Endothelial cell of umbilical vein (primary cell): Measurements from ENCODE around the gene CHD9NB. TPM values are rescaled to one million over a fixed set of nuclear protein-coding genes. Genes with fewer than 3 reads are reported as not detected.

Source experiments
- BruUV-seq: library from RNA; stranded (reverse); fragments of 400-500 nt; replicated peaks from 2 replicates; lab custom pipeline; 2021; lab: Mats Ljungman, UMichigan
- CTCF ChIA-PET: fragments of 300-600, 350-600 bp; sonication (Branson Sonifier 250); formaldehyde crosslinking; loops from one replicate; lab custom pipeline; 2021; ENCODE audit warnings: antibody characterized with exemption, inconsistent platforms; lab: Charles Lee
- POLR2A ChIA-PET: fragments of 300-600, 350-600 bp; sonication (Branson Sonifier 250); formaldehyde crosslinking; loops from one replicate; lab custom pipeline; 2021; ENCODE audit warnings: antibody characterized with exemption, inconsistent platforms; lab: Charles Lee
- DNase-seq: peaks from one replicate; pipeline ENCODE4 v3.0.0-alpha.2; 2011; ENCODE audit warnings: low read depth, low spot score
- FAIRE-seq: peaks from 2 replicates; lab custom pipeline; 2011; peaks lifted over from hg19 to GRCh38; lab: Jason Lieb, UNC
- H2AFZ ChIP-seq: 2 replicates; pipeline ENCODE4 v1.6.0; 2012; ENCODE audit warnings: low read depth, low read length, control low read depth, inconsistent platforms
- H3K27ac ChIP-seq: 2 replicates; pipeline ENCODE4 v1.5.1; 2011; ENCODE audit warnings: low read depth, mild to moderate bottlenecking, control low read depth, low read length, moderate library complexity; ENCODE audit not compliant: insufficient read depth
- H3K27me3 ChIP-seq, 2 experiments: 2 replicates each; pipeline versions ENCODE4 v1.6.0 to v1.6.1; 2011; ENCODE audit warnings: low read length in 2 of 2, mixed read lengths in 1 of 2; ENCODE audit not compliant: control insufficient read depth in 2 of 2, insufficient read depth in 2 of 2
- H3K36me3 ChIP-seq, 2 experiments: 2 replicates in 1 of 2; 3 replicates in 1 of 2; pipeline ENCODE4 v1.5.1; 2011; ENCODE audit warnings: low read length in 2 of 2, mild to moderate bottlenecking in 1 of 2, moderate library complexity in 1 of 2; ENCODE audit not compliant: control insufficient read depth in 2 of 2, insufficient read depth in 2 of 2; ENCODE audit errors: extremely low read depth in 1 of 2
- H3K4me1 ChIP-seq: 3 replicates; pipeline ENCODE4 v1.5.1; 2011; ENCODE audit warnings: mild to moderate bottlenecking, low read length; ENCODE audit not compliant: control insufficient read depth, insufficient read depth; ENCODE audit errors: extremely low read depth
- H3K4me2 ChIP-seq: 2 replicates; pipeline ENCODE4 v1.6.1; 2011; ENCODE audit warnings: low read length, control low read depth, mixed read lengths; ENCODE audit not compliant: insufficient read depth
- H3K4me3 ChIP-seq, 3 experiments: fragments of 200-600 bp in 1 of 3; sonication (generic), shearing (Covaris generic) in 1 of 3; replicated peaks in 1 of 3; 2 replicates each; pipeline ENCODE4 v1.5.1; 2011 to 2016; ENCODE audit warnings: control low read depth in 3 of 3, low read length in 3 of 3, mild to moderate bottlenecking in 2 of 3, inconsistent platforms in 1 of 3, low read depth in 1 of 3, moderate library complexity in 1 of 3; ENCODE audit not compliant: insufficient read depth in 1 of 3
- H3K79me2 ChIP-seq: 2 replicates; pipeline ENCODE4 v1.6.0; 2012; ENCODE audit warnings: low read length, inconsistent platforms; ENCODE audit not compliant: control insufficient read depth, insufficient read depth
- H3K9ac ChIP-seq: replicated peaks from 2 replicates; pipeline ENCODE3; 2011; ENCODE audit warnings: low read length, control low read depth; ENCODE audit not compliant: insufficient read depth; ENCODE audit errors: extremely low read depth
- H3K9me1 ChIP-seq: replicated peaks from 3 replicates; pipeline ENCODE4 v1.6.0; 2011; ENCODE audit warnings: mild to moderate bottlenecking, low read length; ENCODE audit not compliant: control insufficient read depth, insufficient read depth; ENCODE audit errors: extremely low read depth
- H3K9me3 ChIP-seq: replicated peaks from 2 replicates; pipeline ENCODE4 v1.5.1; 2012; ENCODE audit warnings: low read length, inconsistent platforms; ENCODE audit not compliant: control insufficient read depth, insufficient read depth
- H4K20me1 ChIP-seq: replicated peaks from 2 replicates; pipeline ENCODE3; 2011; ENCODE audit warnings: mild to moderate bottlenecking, low read length; ENCODE audit not compliant: control insufficient read depth, insufficient read depth; ENCODE audit errors: extremely low read depth
- CTCF ChIP-seq, 2 donors: IDR thresholded peaks; 1 replicate in 1 of 2; 2 replicates in 1 of 2; pipeline ENCODE4 v1.5.1; 2011; ENCODE audit warnings: low read length in 2 of 2, mild to moderate bottlenecking in 2 of 2, moderate library complexity in 2 of 2, control low read depth in 1 of 2, inconsistent platforms in 1 of 2, low read depth in 1 of 2; ENCODE audit not compliant: insufficient read depth in 1 of 2; ENCODE audit errors: extremely low read depth in 1 of 2
- EZH2 ChIP-seq: IDR thresholded peaks from 2 replicates; pipeline ENCODE4 v1.6.1; 2012; ENCODE audit warnings: borderline replicate concordance, low read depth, mild to moderate bottlenecking, moderate library complexity, low read length, inconsistent platforms; ENCODE audit not compliant: severe bottlenecking
- FOS ChIP-seq: IDR thresholded peaks from 2 replicates; pipeline ENCODE4 v1.6.1; 2011; ENCODE audit warnings: mild to moderate bottlenecking, low read length, moderate library complexity, borderline replicate concordance; ENCODE audit not compliant: insufficient read depth
- GATA2 ChIP-seq: IDR thresholded peaks from 2 replicates; pipeline ENCODE4 v1.7.0; 2011; ENCODE audit warnings: low read depth, mild to moderate bottlenecking, moderate library complexity, mixed read lengths, low read length; ENCODE audit not compliant: insufficient read length, insufficient read depth
- JUN ChIP-seq: IDR thresholded peaks from 2 replicates; pipeline ENCODE4 v1.6.1; 2011; ENCODE audit warnings: borderline replicate concordance, low read depth; ENCODE audit not compliant: insufficient read length, insufficient read depth
- MAX ChIP-seq: IDR thresholded peaks from 2 replicates; pipeline ENCODE4 v1.6.1; 2011; ENCODE audit not compliant: insufficient read depth, insufficient read length
- MYC ChIP-seq: IDR thresholded peaks from one replicate; pipeline ENCODE4 v1.6.1; 2011; ENCODE audit warnings: mild to moderate bottlenecking, low read depth, low read length
- POLR2A ChIP-seq: IDR thresholded peaks from 2 replicates; pipeline ENCODE4 v1.6.1; 2012; ENCODE audit warnings: low read depth, mild to moderate bottlenecking, control low read depth, low read length
- POLR2AphosphoS5 ChIP-seq: IDR thresholded peaks from 2 replicates; pipeline ENCODE4 v1.6.1; 2012; ENCODE audit warnings: low read depth, mild to moderate bottlenecking, control low read depth, low read length, moderate library complexity; ENCODE audit not compliant: insufficient read depth
- dilution Hi-C: fragments of 300-500 bp; cut with MboI; formaldehyde crosslinking; loops from one replicate; pipeline ENCODE4 v1.15.0; 2019; ENCODE audit warnings: low sequenced_read_pairs; ENCODE audit not compliant: extremely low pct_ligation_motif_present
- intact Hi-C: fragments of 100-400 bp; cut with micrococcal nuclease; formaldehyde crosslinking; loops from one replicate; pipeline ENCODE4 v1.10.0; 2022
- polyA plus RNA-seq, 4 experiments: library from polyadenylated mRNA; depleted of rRNA in 3 of 4; stranded (reverse) in 3 of 4; unstranded in 1 of 4; fragments of >200 nt; gene quantifications; 2 replicates each; pipeline versions ENCODE4 v1.2.1 to v1.2.3, GENCODE V29; 2011 to 2012; ENCODE audit warnings: missing spikeins in 1 of 4
- total RNA-seq: library from RNA; stranded (reverse); gene quantifications from 2 replicates; pipeline ENCODE4 v1.2.3, GENCODE V29; 2021

CHD9NB gene
- total and polyA plus RNA-seq, 2 donors (not counting 3 experiments of a cell fraction or from before 2014, with no cell fraction given), result 0.44 to 0.66 TPM

- Histone ChIP-seq H3K36me3 (no peaks in the 10 kb centered on the region), H3K9ac (no peak overlapping the region), H3K4me2 (no peak overlapping the region), H3K4me1 (peaks cover 5% of the 10 kb centered on the region), H3K27ac (no peak overlapping the region), H3K4me3 (no peak overlapping the region), H2AFZ (no peak overlapping the region), H3K9me1 (no peaks in the 10 kb centered on the region), H3K9me3 (no peaks in the 10 kb centered on the region), H3K27me3 (peaks cover 22 to 39% of the 10 kb centered on the region in 2 experiments), H3K79me2 (no peaks in the 10 kb centered on the region), H4K20me1 (no peaks in the 10 kb centered on the region)
- POLR2A ChIA-PET, result no interaction called here
- DNase-seq, result no peak
- CTCF ChIA-PET, result interaction anchor here (1.3 kb wide), 1 partner anchor 23 kb away, joined by 3 read pairs; no protein-coding TSS in a partner anchor
- no peak for FAIRE-seq
- dilution Hi-C loops (no loop called here), intact Hi-C loops (no loop called here)
- BruUV-seq, result no TSS peak
- TF ChIP-seq POLR2A, result no peak
- no peak for TF ChIP-seq CTCF (IDR thresholded peaks at IDR 0.05; ENCODE audit: extremely low read depth in 1 of 2, insufficient read depth in 1 of 2, low read depth in 1 of 2, low read length in 2 of 2)
- TF ChIP-seq MAX, result no peak
- no peak for TF ChIP-seq POLR2AphosphoS5
- no peak for TF ChIP-seq MYC
- no peak for TF ChIP-seq GATA2
- no peak for TF ChIP-seq FOS
- TF ChIP-seq JUN, result no peak
- TF ChIP-seq EZH2, result no peak
These were observed 7.1 kb downstream of the CHD9NB start for GRCh38 chr16:53045341-53046220.
